ENCODE results near the gene SPHKAP.

GRCh38 chr2:228084717-228085116 is 96.8 kb downstream of the SPHKAP start:
- TF ChIP-seq L3MBTL2 (conservative IDR thresholded peaks at IDR 0.05) = no peak
- TF ChIP-seq SUZ12 (IDR thresholded peaks at IDR 0.05) = no peak
- TF ChIP-seq BHLHE40 (IDR thresholded peaks at IDR 0.05; ENCODE audit: borderline replicate concordance) = no peak
- TF ChIP-seq PKNOX1 (IDR thresholded peaks at IDR 0.05) = no peak
- no peak for TF ChIP-seq FOXK2 (IDR thresholded peaks at IDR 0.05)
- no peak for TF ChIP-seq SP1 (IDR thresholded peaks at IDR 0.05)
- TF ChIP-seq TARDBP (IDR thresholded peaks at IDR 0.05) = no peak
- TF ChIP-seq FOXA1 (IDR thresholded peaks at IDR 0.05) = no peak
- no peak for TF ChIP-seq FOXM1 (IDR thresholded peaks at IDR 0.05; ENCODE audit: borderline replicate concordance)
- TF ChIP-seq NFRKB (IDR thresholded peaks at IDR 0.05) = no peak
- no peak for TF ChIP-seq CTBP1 (IDR thresholded peaks at IDR 0.05; ENCODE audit: borderline replicate concordance)
- TF ChIP-seq ZNF384 (IDR thresholded peaks at IDR 0.05) = no peak
- no peak for TF ChIP-seq ELF4 (IDR thresholded peaks at IDR 0.05)
